ENCODE measurements around the gene CLN6. TPM values are rescaled to one million over a fixed set of nuclear protein-coding genes. Genes with fewer than 3 reads are reported as not detected.
A peak's percentile ranks its signal among the peaks of the same experiment; 100 is the strongest.

CLN6 gene
- total and polyA plus RNA-seq, 12 donors: 9.2 to 36.6 (median 25.8) TPM

DNA sequence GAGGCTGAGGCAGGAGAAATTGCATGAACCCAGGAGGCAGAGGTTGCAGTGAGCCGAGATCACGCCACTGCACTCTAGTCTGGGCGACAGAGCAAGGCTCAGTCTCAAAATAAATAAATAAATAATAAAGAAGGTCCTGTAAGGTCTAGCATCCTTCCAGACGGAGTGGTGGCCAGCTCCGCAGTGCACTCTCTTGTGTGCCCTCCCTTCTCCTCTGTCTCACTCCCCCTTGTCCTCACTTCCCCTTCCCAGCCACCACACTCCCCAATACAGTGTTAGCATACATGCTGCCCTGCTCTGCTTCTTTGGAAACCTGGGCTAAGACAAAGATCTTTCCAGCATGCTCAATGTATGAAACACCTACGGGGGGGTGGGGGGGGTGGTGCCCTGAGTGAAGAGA lies 3.4 kb upstream of the CLN6 start:
- H3K4me1 ChIP-seq (replicated peaks in 1 of 2): peaks cover 8 to 15% of the 10 kb centered on the region in 2 donors
- H3K9me3 ChIP-seq (replicated peaks in 1 of 3): no peaks in the 10 kb centered on the region
- no peak overlapping the region for H3K27ac ChIP-seq
- TF ChIP-seq, protein P1, sequence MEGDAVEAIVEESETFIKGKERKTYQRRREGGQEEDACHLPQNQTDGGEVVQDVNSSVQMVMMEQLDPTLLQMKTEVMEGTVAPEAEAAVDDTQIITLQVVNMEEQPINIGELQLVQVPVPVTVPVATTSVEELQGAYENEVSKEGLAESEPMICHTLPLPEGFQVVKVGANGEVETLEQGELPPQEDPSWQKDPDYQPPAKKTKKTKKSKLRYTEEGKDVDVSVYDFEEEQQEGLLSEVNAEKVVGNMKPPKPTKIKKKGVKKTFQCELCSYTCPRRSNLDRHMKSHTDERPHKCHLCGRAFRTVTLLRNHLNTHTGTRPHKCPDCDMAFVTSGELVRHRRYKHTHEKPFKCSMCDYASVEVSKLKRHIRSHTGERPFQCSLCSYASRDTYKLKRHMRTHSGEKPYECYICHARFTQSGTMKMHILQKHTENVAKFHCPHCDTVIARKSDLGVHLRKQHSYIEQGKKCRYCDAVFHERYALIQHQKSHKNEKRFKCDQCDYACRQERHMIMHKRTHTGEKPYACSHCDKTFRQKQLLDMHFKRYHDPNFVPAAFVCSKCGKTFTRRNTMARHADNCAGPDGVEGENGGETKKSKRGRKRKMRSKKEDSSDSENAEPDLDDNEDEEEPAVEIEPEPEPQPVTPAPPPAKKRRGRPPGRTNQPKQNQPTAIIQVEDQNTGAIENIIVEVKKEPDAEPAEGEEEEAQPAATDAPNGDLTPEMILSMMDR (IDR thresholded peaks at IDR 0.05): no peak
- no peak for TF ChIP-seq POLR2A (IDR thresholded peaks at IDR 0.05)
- 72 to 85% (median 83%) methylated on average over 6 of the region's 6 CpGs for WGBS, 4 donors
- H3K36me3 ChIP-seq (replicated peaks in 1 of 2): no peaks in the 10 kb centered on the region
- DNase-seq: peak in 1 of 7 donors; percentile 46
- intact Hi-C loops (cut with DNase I): no loop called here
- no peak overlapping the region for H3K4me3 ChIP-seq
- no peaks in the 10 kb centered on the region for H3K27me3 ChIP-seq

DNA sequence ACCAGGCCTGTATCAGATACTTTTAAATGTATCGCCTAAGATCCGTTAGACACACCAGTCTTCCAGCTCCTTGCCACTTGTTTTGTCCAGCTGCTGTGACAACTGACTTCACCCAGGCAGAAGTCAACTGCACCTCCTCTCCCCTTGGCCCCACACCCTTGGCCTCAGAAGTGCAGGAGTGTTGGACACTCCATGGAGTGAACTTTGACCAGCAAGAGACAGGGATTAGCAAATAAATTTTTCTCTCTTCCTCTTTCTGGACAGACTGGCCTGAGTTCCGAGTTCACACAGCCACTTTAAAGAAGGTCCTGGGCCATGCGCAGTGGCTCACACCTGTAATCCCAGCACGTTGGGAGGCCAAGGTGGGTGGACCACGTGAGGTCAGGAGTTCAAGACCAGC lies 2.9 kb upstream of the CLN6 start:
- Histone ChIP-seq H3K36me3 (replicated peaks in 1 of 2) (no peaks in the 10 kb centered on the region), H3K27ac (no peak overlapping the region), H3K4me1 (replicated peaks in 1 of 2) (peaks cover 8 to 20% of the 10 kb centered on the region in 2 donors), H3K4me3 (no peak overlapping the region), H3K9me3 (replicated peaks in 1 of 3) (no peaks in the 10 kb centered on the region), H3K27me3 (no peaks in the 10 kb centered on the region)
- DNase-seq: peak in 1 of 7 donors; percentile 45
- 77 to 91% (median 86%) methylated on average over 4 to 6 of the region's 6 CpGs for WGBS, 4 donors
- TF ChIP-seq, protein P1 (IDR thresholded peaks at IDR 0.05): no peak
- TF ChIP-seq POLR2A (IDR thresholded peaks at IDR 0.05): no peak
- intact Hi-C loops (cut with DNase I): no loop called here

DNA sequence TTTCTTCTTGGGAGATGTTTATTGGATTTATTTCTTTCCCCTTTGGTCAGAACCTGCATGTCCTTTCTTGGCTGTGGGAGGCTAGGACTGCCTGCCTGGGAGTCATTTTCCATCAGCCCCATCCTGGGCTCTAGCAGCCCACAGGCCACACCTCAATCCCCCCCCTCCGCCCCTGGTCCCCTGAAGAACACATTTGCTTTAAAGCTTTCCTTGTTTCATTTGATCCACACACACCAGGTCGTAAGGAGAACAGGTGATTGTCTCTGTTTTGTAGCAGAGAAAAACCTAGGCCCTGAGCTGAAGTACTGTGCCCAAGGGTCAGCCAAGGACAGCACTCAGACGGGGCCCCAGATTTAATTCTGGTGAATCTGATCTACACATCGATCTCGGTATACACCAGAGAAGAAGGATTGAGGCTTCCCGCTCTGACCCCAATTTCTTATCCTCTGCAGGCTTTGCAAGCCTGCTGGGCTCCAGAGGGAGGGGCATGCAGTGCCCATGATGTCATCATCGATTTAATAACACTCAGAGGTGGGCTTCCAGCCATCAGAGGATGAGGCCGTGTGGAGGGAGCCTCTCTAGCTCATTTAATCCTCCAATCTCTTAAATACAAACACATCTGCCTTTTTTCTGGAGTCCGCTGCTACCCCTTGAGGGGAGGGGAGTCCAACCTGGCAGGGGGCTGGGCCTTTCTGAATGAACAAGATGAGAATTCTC lies 1.7 kb upstream of the CLN6 start:
- TF ChIP-seq, protein P1 (IDR thresholded peaks at IDR 0.05): no peak
- no peak for TF ChIP-seq POLR2A (IDR thresholded peaks at IDR 0.05)
- DNase-seq: peak in 1 of 7 donors; percentile 65
- peaks cover 8 to 20% of the 10 kb centered on the region in 2 donors for H3K4me1 ChIP-seq (replicated peaks in 1 of 2)
- H3K9me3 ChIP-seq (replicated peaks in 1 of 3): no peaks in the 10 kb centered on the region
- no peaks in the 10 kb centered on the region for H3K27me3 ChIP-seq
- H3K4me3 ChIP-seq: no peak overlapping the region
- H3K27ac ChIP-seq: no peak overlapping the region
- H3K36me3 ChIP-seq (replicated peaks in 1 of 2): no peaks in the 10 kb centered on the region
- 82 to 90% (median 86%) methylated on average over 9 of the region's 9 CpGs for WGBS, 4 donors
- intact Hi-C loops (cut with DNase I): no loop called here

DNA sequence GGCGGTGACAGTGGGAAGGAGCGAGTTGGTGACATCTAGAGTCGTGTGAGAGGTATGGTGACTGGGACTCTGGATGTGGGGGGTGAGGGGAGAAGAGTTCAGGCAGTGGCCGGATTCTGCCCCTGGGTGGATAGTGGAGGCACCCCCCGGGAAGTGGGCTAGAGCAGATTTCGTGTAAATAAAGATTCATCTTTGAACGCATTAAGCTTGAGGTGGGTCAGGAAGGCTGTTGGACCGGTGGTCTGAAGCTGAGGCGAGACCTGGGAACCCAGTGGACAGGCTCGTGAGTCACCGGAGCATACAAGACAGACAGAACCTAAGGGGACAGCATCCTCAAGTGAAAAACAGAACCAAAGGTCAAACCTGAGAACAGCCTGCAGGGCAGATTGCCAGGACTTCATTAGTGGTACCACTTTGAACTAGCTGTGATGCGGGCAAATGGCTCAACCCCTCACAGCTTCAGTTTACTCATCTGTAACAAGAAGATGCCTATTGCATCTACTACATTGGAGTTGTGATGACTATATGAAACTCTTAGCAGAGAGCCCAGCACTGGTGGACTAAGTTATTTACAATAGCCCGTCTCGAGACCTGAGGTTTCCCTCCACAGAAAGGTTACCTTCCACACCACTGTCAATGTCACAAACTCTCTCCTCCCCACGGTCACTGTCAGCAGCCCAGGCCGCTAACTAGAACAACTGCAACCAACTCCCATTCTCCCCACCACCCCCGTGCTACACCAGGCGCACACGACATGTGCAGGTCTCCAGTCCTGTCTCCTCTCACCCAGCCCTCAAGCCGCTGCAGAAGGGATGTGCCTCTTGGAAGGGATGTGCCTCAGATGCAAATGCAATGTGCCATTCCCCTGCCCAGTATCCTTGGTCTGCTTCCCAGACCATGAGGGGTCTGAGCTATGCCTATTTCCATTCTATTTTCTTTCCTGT lies 901 bp upstream of the CLN6 start:
- H3K27ac ChIP-seq: peak overlapping the region in 3 of 5 donors; percentile 73 to 89 (median 87)

More for the DNA sequence above, 901 bp upstream of the CLN6 start:
- peak in 3 of 7 donors; percentile 32 to 74 (median 53) for DNase-seq
- intact Hi-C loops (cut with DNase I): no loop called here
- H3K4me3 ChIP-seq: peak overlapping the region in 3 of 4 donors; percentile 25 to 92 (median 62)
- no peaks in the 10 kb centered on the region for H3K27me3 ChIP-seq
- TF ChIP-seq POLR2A (IDR thresholded peaks at IDR 0.05): no peak
- TF ChIP-seq, protein P1 (IDR thresholded peaks at IDR 0.05): no peak
- no peaks in the 10 kb centered on the region for H3K9me3 ChIP-seq (replicated peaks in 1 of 3)
- peaks cover 8 to 21% of the 10 kb centered on the region in 2 donors for H3K4me1 ChIP-seq (replicated peaks in 1 of 2)
- WGBS, 4 donors: 53 to 56% (median 55%) methylated on average over 19 to 20 of the region's 20 CpGs
- H3K36me3 ChIP-seq (replicated peaks in 1 of 2): no peaks in the 10 kb centered on the region

All from adrenal gland (tissue), 12 donors.